ENCODE measurements around the gene KRT15.

- TF ChIP-seq CTCF (IDR thresholded peaks at IDR 0.05; ENCODE audit: low read length) = no peak
- TF ChIP-seq EZH2 (IDR thresholded peaks at IDR 0.05; ENCODE audit: borderline replicate concordance, low read length) = no peak
These were observed 14.4 kb upstream of the KRT15 start for GRCh38 chr17:41532947-41533570.

All from OCI-LY1 (cell line).